K562 (cell line): Measurements from ENCODE around the gene STX7. TPM values are rescaled to one million over a fixed set of nuclear protein-coding genes. Genes with fewer than 3 reads are reported as not detected.

Source experiments
- ATAC-seq: fragments of 200-7000 bp; cut with Tn5 transposase; 3 replicates; pipeline ENCODE4 v1.9.1; 2020; ENCODE audit warnings: moderate library complexity
- BruUV-seq: library from RNA; stranded (reverse); fragments of 400-500 nt; replicated peaks from 2 replicates; lab custom pipeline; 2021; lab: Mats Ljungman, UMichigan
- CTCF ChIA-PET: fragments of 300-600 bp; formaldehyde crosslinking; extraction: SDS; loops from one replicate; lab custom pipeline; 2021; ENCODE audit warnings: low intra/inter-chr PET ratio; lab: Yijun Ruan, JAX
- POLR2A ChIA-PET: fragments of 300-600, 350-650 bp; sonication (Branson Sonifier 250); formaldehyde crosslinking; extraction: SDS; loops from one replicate; lab custom pipeline; 2021; ENCODE audit warnings: antibody characterized with exemption, inconsistent platforms; lab: Yijun Ruan, JAX
- DNase-seq, 4 experiments: peaks; one replicate each; pipeline versions ENCODE4 v3.0.0 to v3.0.0-alpha.2; 2011 to 2018; ENCODE audit warnings: low spot score in 3 of 4, mixed read lengths in 3 of 4; ENCODE audit errors: extremely low read depth in 1 of 4
- FAIRE-seq: peaks from 2 replicates; lab custom pipeline; 2011; peaks lifted over from hg19 to GRCh38; lab: Jason Lieb, UNC
- H2AFZ ChIP-seq: 2 replicates; pipeline ENCODE4 v1.6.0; 2011; ENCODE audit warnings: low read depth, low read length, control low read depth, inconsistent platforms
- H3K27ac ChIP-seq: fragments of 200-600 bp; 3 replicates; pipeline ENCODE4 v1.8.0; 2011; ENCODE audit warnings: low read depth, mild to moderate bottlenecking, control low read depth, inconsistent platforms, low read length, moderate library complexity, mixed read lengths; ENCODE audit errors: extremely low read depth
- H3K27me3 ChIP-seq, 2 experiments: fragments of 300-600 bp in 1 of 2; 2 replicates in 1 of 2; 3 replicates in 1 of 2; pipeline versions ENCODE4 v1.6.0 to v1.8.0; 2011; ENCODE audit warnings: inconsistent platforms in 2 of 2, low read length in 2 of 2, mild to moderate bottlenecking in 1 of 2, mixed read lengths in 1 of 2, moderate library complexity in 1 of 2; ENCODE audit not compliant: control insufficient read depth in 2 of 2, insufficient read depth in 2 of 2
- H3K36me3 ChIP-seq: fragments of 300-600 bp; 3 replicates; pipeline ENCODE4 v1.8.0; 2011; ENCODE audit warnings: mild to moderate bottlenecking, low read length, inconsistent platforms; ENCODE audit not compliant: control insufficient read depth, insufficient read depth
- H3K4me1 ChIP-seq, 2 experiments: fragments of 200-600 bp in 1 of 2; replicated peaks in 1 of 2; 2 replicates in 1 of 2; 3 replicates in 1 of 2; pipeline versions ENCODE4 v1.5.1 to v1.8.0; 2011; ENCODE audit warnings: inconsistent platforms in 2 of 2, low read length in 2 of 2, mild to moderate bottlenecking in 1 of 2, mixed read lengths in 1 of 2, moderate library complexity in 1 of 2; ENCODE audit not compliant: control insufficient read depth in 2 of 2, insufficient read depth in 2 of 2
- H3K4me2 ChIP-seq: 2 replicates; pipeline ENCODE4 v1.6.1; 2011; ENCODE audit warnings: low read length, control low read depth, inconsistent platforms, mixed read lengths; ENCODE audit not compliant: insufficient read depth
- H3K4me3 ChIP-seq: fragments of 200-600 bp; sonication (generic), shearing (Covaris generic); 2 replicates; pipeline ENCODE4 v1.5.1; 2016; ENCODE audit warnings: control low read depth, inconsistent platforms
- H3K79me2 ChIP-seq: fragments of 200-600 bp; 3 replicates; pipeline ENCODE4 v1.8.0; 2011; ENCODE audit warnings: low read length, inconsistent platforms; ENCODE audit not compliant: control insufficient read depth, insufficient read depth
- H3K9ac ChIP-seq, 2 experiments: 2 replicates each; pipeline versions ENCODE4 v1.6.0 to v1.6.1; 2011; ENCODE audit warnings: low read depth in 2 of 2, low read length in 2 of 2, control low read depth in 1 of 2, inconsistent platforms in 1 of 2, mild to moderate bottlenecking in 1 of 2, mixed read lengths in 1 of 2; ENCODE audit not compliant: insufficient read depth in 1 of 2
- H3K9me1 ChIP-seq: one replicate; pipeline ENCODE4 v1.6.0; 2011; ENCODE audit warnings: inconsistent platforms, mild to moderate bottlenecking, low read length, moderate library complexity; ENCODE audit not compliant: control insufficient read depth, insufficient read depth
- H3K9me3 ChIP-seq: replicated peaks from 2 replicates; pipeline ENCODE4 v1.5.1; 2011; ENCODE audit warnings: low read depth, low read length, inconsistent platforms; ENCODE audit not compliant: control insufficient read depth, insufficient read depth
- H4K20me1 ChIP-seq: replicated peaks from 2 replicates; pipeline ENCODE4 v1.6.1; 2011; ENCODE audit warnings: low read length, inconsistent platforms, mixed read lengths; ENCODE audit not compliant: control insufficient read depth, insufficient read depth
- EP400 ChIP-seq: fragments of 450-650 bp; IDR thresholded peaks from 2 replicates; pipeline ENCODE4 v1.6.1; 2017; ENCODE audit warnings: antibody characterized with exemption, mild to moderate bottlenecking, moderate library complexity
- PHTF2 ChIP-seq: fragments of 250-450 bp; sonication (Bioruptor Pico); IDR thresholded peaks from 2 replicates; pipeline ENCODE4 v1.5.0; 2021; ENCODE audit warnings: mild to moderate bottlenecking
- ZBTB17 ChIP-seq: fragments of 450-650 bp; formaldehyde crosslinking; IDR thresholded peaks from 2 replicates; pipeline ENCODE4 v1.4.0; 2020; ENCODE audit warnings: mild to moderate bottlenecking
- ZC3H8 ChIP-seq: fragments of 450-650 bp; IDR thresholded peaks from 2 replicates; pipeline ENCODE4 v1.6.1; 2017
- ZMIZ1 ChIP-seq, 2 experiments: fragments of 150-350 bp in 1 of 2; IDR thresholded peaks; 2 replicates each; pipeline ENCODE4 v1.6.1; 2012 to 2016; ENCODE audit warnings: low read depth in 2 of 2, low read length in 2 of 2, mild to moderate bottlenecking in 1 of 2, moderate library complexity in 1 of 2
- ZNF184 ChIP-seq: sonication (generic); formaldehyde crosslinking; IDR thresholded peaks from 2 replicates; pipeline ENCODE4 v1.5.0; 2020; ENCODE audit warnings: missing genetic modification reagents
- ZNF655 ChIP-seq: fragments of 250-450 bp; sonication (Bioruptor Pico); IDR thresholded peaks from 2 replicates; pipeline ENCODE4 v1.5.0; 2021
- ZNF77 ChIP-seq: fragments of 250-450 bp; sonication (Bioruptor Pico); IDR thresholded peaks from 2 replicates; pipeline ENCODE4 v1.5.0; 2020
- WGBS: fragments of 100-300 bp; shearing (Covaris generic); methylation state at CpG from one replicate; pipeline ENCODE4 v1.1.6; 2016; ENCODE audit warnings: low coverage, mixed read lengths; ENCODE audit not compliant: insufficient coverage; ENCODE audit errors: missing lambda C conversion rate; 5-methylcytosine and 5-hydroxymethylcytosine counted together
- in situ Hi-C: fragments of 300-500 bp; cut with MboI; formaldehyde crosslinking; loops from 4 replicates; pipeline ENCODE4 v1.15.0; 2018; ENCODE audit warnings: inconsistent platforms, mixed read lengths
- intact Hi-C: fragments of 100-400 bp; cut with micrococcal nuclease; formaldehyde crosslinking; loops from 2 replicates; pipeline ENCODE4 v1.14.2; 2022
- polyA plus RNA-seq, 8 experiments: library from polyadenylated mRNA; depleted of rRNA in 4 of 8; stranded (reverse) in 5 of 8; unstranded in 3 of 8; fragments of >200 nt; fragmentation: Nextera tagmentation in 2 of 8; fragmentation: Illumina TruSeq in 1 of 8; extraction: Ambion mirVana in 2 of 8; extraction: Trizol in 1 of 8; gene quantifications; 2 replicates each; pipeline versions ENCODE4 v1.2.1 to v1.2.3, GENCODE V29; 2011 to 2014; ENCODE audit warnings: inconsistent platforms in 1 of 8, missing spikeins in 1 of 8
- total RNA-seq, 7 experiments: library from RNA; depleted of rRNA in 6 of 7; stranded (reverse); fragments of >200 nt in 6 of 7; fragmentation: Illumina TruSeq in 2 of 7; extraction: Trizol in 2 of 7; gene quantifications; 2 replicates each; pipeline versions ENCODE4 v1.2.1 to v1.2.3, GENCODE V29; 2011 to 2021; ENCODE audit warnings: low replicate concordance in 1 of 7

Gene STX7
- total and polyA plus RNA-seq, 9 of the 15 experiments (the other 6 are each of a cell fraction or from before 2014, with no cell fraction given), result 13.0 to 34.4 (median 25.3) TPM

GRCh38 chr6:132466952-132467351, 46.0 kb downstream of the STX7 start:
- no peaks in the 10 kb centered on the region for H3K79me2 ChIP-seq
- DNase-seq, result no peak
- H3K9me1 ChIP-seq, result no peaks in the 10 kb centered on the region
- TF ChIP-seq ZNF77 (CRISPR knock-in tag), result no peak
- TF ChIP-seq ZNF655, result no peak
- TF ChIP-seq PHTF2 (CRISPR knock-in tag), result no peak
- no peak for TF ChIP-seq ZC3H8
- no peak for TF ChIP-seq ZMIZ1 (IDR thresholded peaks at IDR 0.05; ENCODE audit: low read depth in 2 of 2, low read length in 2 of 2)
- TF ChIP-seq EP400, result no peak
- TF ChIP-seq ZBTB17 (CRISPR knock-in tag), result no peak
- no peak for TF ChIP-seq ZNF184 (CRISPR knock-in tag)
- TF ChIP-seq, all 486 proteins: peak for 0
- 75% methylated on average over 3 of the region's 3 CpGs for WGBS
- CTCF ChIA-PET, result no interaction called here
- H3K36me3 ChIP-seq, result peaks cover 70% of the 10 kb centered on the region
- no peak overlapping the region for H2AFZ ChIP-seq
- H3K27me3 ChIP-seq, result no peaks in the 10 kb centered on the region
- FAIRE-seq, result no peak
- intact Hi-C loops (no loop called here), in situ Hi-C loops (no loop called here)
- no peak for ATAC-seq
- no peak overlapping the region for H3K4me2 ChIP-seq
- H3K9ac ChIP-seq, result no peak overlapping the region
- BruUV-seq, result no TSS peak
- no peaks in the 10 kb centered on the region for H3K9me3 ChIP-seq
- H3K4me1 ChIP-seq, result no peaks in the 10 kb centered on the region
- POLR2A ChIA-PET, result no interaction called here
- no peak overlapping the region for H3K4me3 ChIP-seq
- H4K20me1 ChIP-seq, result no peaks in the 10 kb centered on the region
- H3K27ac ChIP-seq, result no peak overlapping the region
